ENCODE results near the gene PDZD2.
"Not testable (repeated sequence)": the region's sequence is repeated elsewhere in the genome, so short reads cannot be mapped to it uniquely, and the experiment has no call there.

PDZD2 gene

GRCh38 chr5:31675472-31675871 is 36.5 kb downstream of the PDZD2 start:
- DNase-seq (ENCODE audit: low read depth), result no peak
- TF ChIP-seq, protein P1, sequence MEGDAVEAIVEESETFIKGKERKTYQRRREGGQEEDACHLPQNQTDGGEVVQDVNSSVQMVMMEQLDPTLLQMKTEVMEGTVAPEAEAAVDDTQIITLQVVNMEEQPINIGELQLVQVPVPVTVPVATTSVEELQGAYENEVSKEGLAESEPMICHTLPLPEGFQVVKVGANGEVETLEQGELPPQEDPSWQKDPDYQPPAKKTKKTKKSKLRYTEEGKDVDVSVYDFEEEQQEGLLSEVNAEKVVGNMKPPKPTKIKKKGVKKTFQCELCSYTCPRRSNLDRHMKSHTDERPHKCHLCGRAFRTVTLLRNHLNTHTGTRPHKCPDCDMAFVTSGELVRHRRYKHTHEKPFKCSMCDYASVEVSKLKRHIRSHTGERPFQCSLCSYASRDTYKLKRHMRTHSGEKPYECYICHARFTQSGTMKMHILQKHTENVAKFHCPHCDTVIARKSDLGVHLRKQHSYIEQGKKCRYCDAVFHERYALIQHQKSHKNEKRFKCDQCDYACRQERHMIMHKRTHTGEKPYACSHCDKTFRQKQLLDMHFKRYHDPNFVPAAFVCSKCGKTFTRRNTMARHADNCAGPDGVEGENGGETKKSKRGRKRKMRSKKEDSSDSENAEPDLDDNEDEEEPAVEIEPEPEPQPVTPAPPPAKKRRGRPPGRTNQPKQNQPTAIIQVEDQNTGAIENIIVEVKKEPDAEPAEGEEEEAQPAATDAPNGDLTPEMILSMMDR (conservative IDR thresholded peaks at IDR 0.05; ENCODE audit: control insufficient read depth, insufficient read depth, low read depth, low read length), result no peak
- H3K4me3 ChIP-seq (ENCODE audit: control insufficient read depth, low read depth, low read length), result no peak overlapping the region

DNA sequence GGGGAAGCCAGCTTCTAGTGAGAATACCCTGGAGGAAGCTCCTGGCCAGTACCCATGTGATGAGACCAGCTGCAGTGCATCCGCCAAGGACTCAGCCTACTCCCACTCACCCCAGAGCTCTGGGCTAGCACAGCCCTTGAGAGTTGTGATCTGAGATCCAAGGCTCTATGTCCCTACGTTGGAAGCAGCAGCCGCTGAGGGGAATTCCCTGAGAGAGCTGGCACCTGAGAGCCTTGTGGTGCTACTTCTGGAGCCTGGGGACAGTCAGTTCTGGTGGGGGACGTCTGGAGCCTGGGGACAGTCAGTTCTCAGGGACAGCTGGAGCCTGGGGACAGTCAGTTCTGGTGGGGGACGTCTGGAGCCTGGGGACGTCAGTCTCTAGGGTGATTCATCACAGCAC is 39.2 kb downstream of the PDZD2 start:
- TF ChIP-seq, protein P1 (conservative IDR thresholded peaks at IDR 0.05; ENCODE audit: control insufficient read depth, insufficient read depth, low read depth, low read length), result no peak
- DNase-seq (ENCODE audit: low read depth), result no peak
- H3K4me3 ChIP-seq (ENCODE audit: control insufficient read depth, low read depth, low read length), result no peak overlapping the region

DNA sequence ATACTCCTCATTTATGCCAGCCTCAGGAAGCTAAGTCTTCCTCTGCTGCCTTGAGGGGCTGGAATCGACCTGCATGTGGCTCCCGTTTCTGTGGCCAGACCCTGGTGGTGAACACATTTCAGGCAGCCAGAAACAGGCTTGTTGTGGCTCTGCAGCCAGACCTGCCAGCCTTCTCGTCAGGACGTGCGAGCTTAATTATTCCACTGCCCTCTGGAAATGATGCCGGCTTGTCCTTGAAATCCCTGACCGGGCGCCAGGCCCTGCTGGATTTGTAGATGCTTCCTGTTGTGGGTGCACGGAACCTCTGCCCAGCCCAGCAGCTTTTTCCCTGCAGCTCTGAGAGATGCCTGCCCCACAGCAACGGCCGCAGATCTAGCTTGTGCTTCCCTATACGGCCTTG is 41.6 kb downstream of the PDZD2 start:
- TF ChIP-seq, protein P1 (conservative IDR thresholded peaks at IDR 0.05; ENCODE audit: control insufficient read depth, insufficient read depth, low read depth, low read length), result no peak
- H3K4me3 ChIP-seq (ENCODE audit: control insufficient read depth, low read depth, low read length), result no peak overlapping the region
- DNase-seq (ENCODE audit: low read depth), result no peak

DNA sequence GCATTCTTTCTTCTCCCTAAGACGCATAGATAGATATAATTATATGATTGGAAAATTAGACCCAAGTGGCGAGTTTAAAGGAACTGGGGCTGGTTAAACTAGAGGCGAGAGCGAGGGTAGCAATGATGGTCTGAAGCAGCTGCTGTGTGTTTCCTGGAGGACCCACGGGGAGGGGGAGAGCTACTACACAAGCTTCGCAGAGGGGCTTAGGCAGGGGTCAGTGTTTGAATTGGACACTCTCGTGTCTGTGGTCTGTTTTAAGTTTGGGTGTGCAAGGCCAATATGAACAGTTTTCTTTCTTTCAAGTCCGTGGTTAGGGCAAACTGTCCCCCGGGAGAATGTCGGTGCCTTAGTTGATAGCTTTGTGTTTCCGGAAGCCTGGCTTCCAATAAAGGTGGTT is 43.1 kb downstream of the PDZD2 start:
- TF ChIP-seq, protein P1 (conservative IDR thresholded peaks at IDR 0.05; ENCODE audit: control insufficient read depth, insufficient read depth, low read depth, low read length), result no peak
- H3K4me3 ChIP-seq (ENCODE audit: control insufficient read depth, low read depth, low read length), result no peak overlapping the region
- DNase-seq (ENCODE audit: low read depth), result no peak

GRCh38 chr5:31682851-31683250 is 43.9 kb downstream of the PDZD2 start:
- TF ChIP-seq, protein P1 (conservative IDR thresholded peaks at IDR 0.05; ENCODE audit: control insufficient read depth, insufficient read depth, low read depth, low read length), result no peak
- DNase-seq (ENCODE audit: low read depth), result no peak
- H3K4me3 ChIP-seq (ENCODE audit: control insufficient read depth, low read depth, low read length), result no peak overlapping the region

DNA sequence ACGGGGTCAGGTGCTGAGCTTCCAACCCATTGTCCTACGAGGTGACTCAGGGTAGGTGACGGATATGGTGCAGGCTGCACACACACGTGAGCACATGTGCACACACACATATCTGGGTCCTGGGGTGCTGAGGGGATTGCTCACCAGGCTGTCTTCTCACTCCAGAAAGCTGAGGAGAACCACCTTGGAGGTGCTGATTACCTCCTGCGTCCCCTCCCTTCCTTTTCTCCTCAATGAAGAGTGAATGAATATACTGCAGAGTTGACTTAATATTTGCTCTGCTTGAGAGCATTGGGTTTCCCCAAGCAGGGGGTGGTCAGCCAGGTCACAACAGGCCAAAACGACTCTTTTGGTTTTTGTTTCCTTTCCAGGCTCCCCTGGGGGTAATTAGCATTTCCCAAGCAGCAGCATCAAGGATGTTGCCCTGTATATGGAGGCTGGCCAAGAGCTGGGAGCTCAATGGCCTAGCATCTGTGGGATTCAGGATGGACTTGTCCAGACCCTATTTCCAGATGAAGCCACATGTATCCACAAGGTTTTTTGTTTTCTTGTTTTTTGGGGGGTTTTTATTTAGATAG is 49.7 kb downstream of the PDZD2 start:
- H3K4me3 ChIP-seq (ENCODE audit: control insufficient read depth, low read depth, low read length), result no peak overlapping the region
- TF ChIP-seq, protein P1 (conservative IDR thresholded peaks at IDR 0.05; ENCODE audit: control insufficient read depth, insufficient read depth, low read depth, low read length), result no peak
- no peak for DNase-seq (ENCODE audit: low read depth)

- H3K4me3 ChIP-seq (ENCODE audit: control insufficient read depth, low read depth, low read length); DNase-seq (ENCODE audit: low read depth): not testable (repeated sequence)
Measured at GRCh38 chr5:31691408-31691807, 52.5 kb downstream of the PDZD2 start.
